ENCODE data around the gene CDH22. TPM values are rescaled to one million over a fixed set of nuclear protein-coding genes. Genes with fewer than 3 reads are reported as not detected.

The CDH22 gene
- total RNA-seq, 4 donors from 2014 or later: not detected

GRCh38 chr20:46218656-46219055 is 89.6 kb downstream of the CDH22 start:
- DNase-seq: no peak
- Histone ChIP-seq H3K27me3 (no peaks in the 10 kb centered on the region), H3K36me3 (no peaks in the 10 kb centered on the region), H3K4me3 (no peak overlapping the region), H3K27ac (no peak overlapping the region), H3K4me1 (no peaks in the 10 kb centered on the region), H3K9me3 (no peaks in the 10 kb centered on the region)
- no peak for TF ChIP-seq POLR2A (IDR thresholded peaks at IDR 0.05)
- TF ChIP-seq CTCF (IDR thresholded peaks at IDR 0.05): no peak

- TF ChIP-seq CTCF (IDR thresholded peaks at IDR 0.05): no peak
- no peak for TF ChIP-seq POLR2A (IDR thresholded peaks at IDR 0.05)
- no peak overlapping the region for H3K27ac ChIP-seq
- no peak for DNase-seq
- no peaks in the 10 kb centered on the region for H3K36me3 ChIP-seq
- no peaks in the 10 kb centered on the region for H3K9me3 ChIP-seq
- H3K4me1 ChIP-seq: no peaks in the 10 kb centered on the region
- no peaks in the 10 kb centered on the region for H3K27me3 ChIP-seq
- H3K4me3 ChIP-seq: no peak overlapping the region
These were observed 90.7 kb downstream of the CDH22 start for GRCh38 chr20:46217583-46217982.

- no peaks in the 10 kb centered on the region for H3K9me3 ChIP-seq
- H3K36me3 ChIP-seq: no peaks in the 10 kb centered on the region
- H3K4me1 ChIP-seq: no peaks in the 10 kb centered on the region
- TF ChIP-seq POLR2A (IDR thresholded peaks at IDR 0.05) (no peak), CTCF (IDR thresholded peaks at IDR 0.05) (no peak)
- H3K27ac ChIP-seq: no peak overlapping the region
- H3K4me3 ChIP-seq: no peak overlapping the region
- no peaks in the 10 kb centered on the region for H3K27me3 ChIP-seq
- DNase-seq: no peak
These were observed 91.4 kb downstream of the CDH22 start for GRCh38 chr20:46216770-46217464.

GRCh38 chr20:46215913-46216707 is 92.2 kb downstream of the CDH22 start:
- Histone ChIP-seq H3K27ac (no peak overlapping the region), H3K4me1 (no peaks in the 10 kb centered on the region), H3K9me3 (no peaks in the 10 kb centered on the region), H3K36me3 (no peaks in the 10 kb centered on the region), H3K4me3 (no peak overlapping the region), H3K27me3 (no peaks in the 10 kb centered on the region)
- TF ChIP-seq CTCF (IDR thresholded peaks at IDR 0.05) (no peak), POLR2A (IDR thresholded peaks at IDR 0.05) (no peak)
- no peak for DNase-seq

- DNase-seq: no peak
- TF ChIP-seq POLR2A (IDR thresholded peaks at IDR 0.05) (no peak), CTCF (IDR thresholded peaks at IDR 0.05) (no peak)
- no peaks in the 10 kb centered on the region for H3K27me3 ChIP-seq
These were observed 93.3 kb downstream of the CDH22 start for GRCh38 chr20:46214824-46215488.

More at GRCh38 chr20:46214824-46215488, 93.3 kb downstream of the CDH22 start:
- Histone ChIP-seq H3K27ac (no peak overlapping the region), H3K4me1 (no peaks in the 10 kb centered on the region), H3K4me3 (no peak overlapping the region), H3K36me3 (no peaks in the 10 kb centered on the region), H3K9me3 (no peaks in the 10 kb centered on the region)
